Urothelium cell line (cell line): Measurements from ENCODE around the gene CCDC127.
A peak's percentile ranks its signal among the peaks of the same experiment; 100 is the strongest.
"Not testable (repeated sequence)": the region's sequence is repeated elsewhere in the genome, so short reads cannot be mapped to it uniquely, and the experiment has no call there.

ENCODE experiments used
- DNase-seq: peaks from one replicate; pipeline ENCODE4 v3.0.0; 2011; ENCODE audit warnings: low spot score, mixed read lengths
- FAIRE-seq: peaks from 2 replicates; lab custom pipeline; 2011; peaks lifted over from hg19 to GRCh38; lab: Jason Lieb, UNC

Gene CCDC127

DNA sequence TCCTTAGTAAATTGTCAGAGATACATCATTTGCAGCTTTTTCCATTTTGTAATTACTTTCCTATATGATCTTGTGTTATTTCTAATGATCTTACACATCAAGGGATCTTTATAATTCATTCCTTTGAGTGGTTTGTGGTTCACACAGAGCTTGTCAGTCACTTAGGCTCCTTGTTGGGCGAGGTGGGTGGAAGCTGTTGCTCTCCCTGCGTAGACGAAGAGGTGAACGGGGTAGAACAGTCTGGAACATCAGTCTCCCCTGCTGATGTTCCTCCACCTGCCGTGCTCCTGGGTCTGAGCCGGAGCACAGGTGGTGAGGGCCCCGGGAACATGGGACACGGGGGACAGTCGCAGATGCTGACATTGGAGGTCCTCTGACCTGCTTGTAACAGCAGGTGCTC, 17.6 kb upstream of the CCDC127 start:
- DNase-seq, FAIRE-seq: not testable (repeated sequence)

DNA sequence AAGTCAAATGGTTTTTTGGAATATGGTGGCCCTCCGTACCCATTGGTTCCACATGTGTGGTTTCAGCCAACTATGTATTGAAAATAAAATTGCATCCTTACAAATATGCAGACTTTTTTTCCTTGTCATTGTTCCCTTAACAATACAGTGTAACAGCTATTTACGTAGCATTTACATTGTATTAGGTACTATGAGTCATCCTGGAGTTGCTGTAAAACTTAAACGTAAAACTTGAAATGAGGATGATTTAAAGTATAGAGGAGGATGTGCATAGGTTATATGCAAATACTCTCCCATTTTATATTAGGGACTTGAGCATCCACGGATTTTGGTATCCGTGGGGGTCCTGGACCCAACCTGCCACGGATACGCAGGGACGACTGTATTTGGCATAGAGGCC, 16.5 kb upstream of the CCDC127 start:
- FAIRE-seq (no peak), DNase-seq (no peak)

DNA sequence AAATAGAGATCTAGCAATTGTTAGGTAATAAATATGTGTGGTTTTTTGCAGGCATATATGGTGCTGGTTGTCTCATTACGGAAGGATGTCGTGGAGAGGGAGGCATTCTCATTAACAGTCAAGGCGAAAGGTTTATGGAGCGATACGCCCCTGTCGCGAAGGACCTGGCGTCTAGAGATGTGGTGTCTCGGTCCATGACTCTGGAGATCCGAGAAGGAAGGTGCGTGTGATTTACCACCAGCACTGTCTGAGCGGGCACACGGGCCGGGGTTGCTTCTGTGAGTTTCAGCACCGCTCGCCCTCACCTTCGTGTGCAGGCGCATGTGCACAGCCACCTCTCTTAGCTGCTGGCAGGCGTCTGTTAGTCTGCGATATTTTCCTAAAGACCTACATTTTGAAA, 15.5 kb upstream of the CCDC127 start:
- not testable (repeated sequence) for FAIRE-seq, DNase-seq

DNA sequence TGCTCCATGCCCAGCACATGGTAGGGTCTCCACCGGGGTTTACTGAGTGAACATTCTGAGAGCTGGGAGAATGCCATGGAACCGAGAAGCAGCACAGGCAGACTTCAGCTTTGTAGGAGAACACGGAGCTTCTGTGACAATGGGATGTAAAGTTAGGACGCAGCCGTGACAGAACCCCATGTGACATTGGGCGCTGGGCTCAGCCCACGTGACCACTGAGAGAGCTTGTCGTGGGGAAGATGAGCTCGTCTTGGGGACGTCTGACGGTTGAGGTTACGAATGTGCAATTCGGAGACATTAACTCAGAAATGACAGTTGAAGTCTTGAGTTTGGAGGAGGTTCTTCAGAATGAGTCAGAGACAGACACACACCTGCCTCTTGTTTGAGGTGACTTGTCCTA, 13.7 kb upstream of the CCDC127 start:
- no peak for FAIRE-seq
- DNase-seq, result no peak

DNA sequence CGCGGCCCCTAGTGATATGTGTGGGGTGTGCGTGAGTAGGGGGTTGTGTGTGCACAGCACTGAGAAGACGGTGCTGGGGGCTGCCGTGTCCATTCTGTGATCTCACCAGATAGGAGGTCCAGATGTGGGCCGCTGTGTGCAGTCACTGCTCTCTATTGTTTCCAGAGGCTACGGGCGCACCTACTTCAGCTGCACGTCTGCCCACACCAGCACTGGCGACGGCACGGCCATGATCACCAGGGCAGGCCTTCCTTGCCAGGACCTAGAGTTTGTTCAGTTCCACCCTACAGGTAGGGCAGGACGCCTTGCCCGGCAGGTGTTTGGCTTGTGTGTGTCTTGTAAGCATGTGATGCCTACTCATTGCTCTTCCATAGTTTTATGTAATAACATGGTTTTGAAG, 12.8 kb upstream of the CCDC127 start:
- FAIRE-seq, result no peak
- DNase-seq, result no peak

DNA sequence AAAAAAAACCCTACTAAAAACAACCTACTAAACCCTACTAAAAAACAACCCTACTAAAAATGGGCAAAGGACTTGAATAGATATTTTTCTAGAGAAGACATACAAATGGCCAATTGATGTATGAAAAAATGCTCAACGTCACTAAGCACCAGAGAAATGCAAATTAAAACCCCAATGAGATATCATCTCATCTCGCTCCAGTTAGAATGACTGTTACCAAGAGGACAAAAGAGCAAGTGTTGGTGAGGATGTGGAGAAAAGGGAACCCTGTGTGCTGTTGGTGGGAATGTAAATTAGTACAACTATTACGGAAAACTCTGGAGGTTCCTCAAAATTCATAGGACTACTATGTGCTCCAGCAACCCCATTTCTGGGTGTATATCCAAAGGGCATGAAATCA, 10.9 kb upstream of the CCDC127 start:
- DNase-seq (no peak), FAIRE-seq (no peak)

DNA sequence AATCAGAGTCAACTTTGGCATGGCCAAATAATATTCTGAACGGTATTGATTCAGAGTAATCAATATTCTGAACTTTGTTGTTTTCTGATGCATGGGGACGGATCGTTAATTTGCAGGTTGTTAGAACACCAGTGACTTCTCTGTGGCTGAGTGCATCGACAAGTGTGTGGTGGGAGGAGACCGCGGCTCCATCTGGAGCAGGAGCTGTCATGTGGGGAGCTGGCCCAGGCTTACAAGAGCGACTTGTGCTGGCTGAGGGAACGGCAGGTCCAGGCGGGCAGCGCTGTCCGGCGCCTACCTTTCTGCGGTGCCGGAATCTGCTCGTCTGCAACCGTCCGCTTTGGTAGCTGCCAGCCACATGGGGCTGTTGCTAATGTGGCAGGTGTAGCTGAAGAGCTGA, 9.4 kb upstream of the CCDC127 start:
- not testable (repeated sequence) for FAIRE-seq

DNA sequence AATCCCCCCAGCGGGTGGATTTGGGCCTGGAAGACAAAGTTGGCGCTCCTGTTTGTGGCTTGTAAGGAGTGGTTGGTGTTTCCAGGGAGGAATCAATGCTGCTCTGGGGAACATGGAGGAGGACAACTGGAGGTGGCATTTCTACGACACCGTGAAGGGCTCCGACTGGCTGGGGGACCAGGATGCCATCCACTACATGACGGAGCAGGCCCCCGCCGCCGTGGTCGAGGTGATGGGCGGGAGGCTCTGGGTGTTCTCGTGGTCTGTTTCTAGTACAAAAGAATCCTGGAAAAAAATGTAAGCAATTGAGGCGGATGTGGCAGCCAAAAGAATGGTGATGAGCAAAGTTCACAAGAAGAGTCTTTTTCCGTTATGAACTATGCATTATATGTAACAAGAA, 7.4 kb upstream of the CCDC127 start:
- FAIRE-seq (no peak), DNase-seq (no peak)

More for the DNA sequence above, 9.4 kb upstream of the CCDC127 start:
- DNase-seq, result not testable (repeated sequence)

DNA sequence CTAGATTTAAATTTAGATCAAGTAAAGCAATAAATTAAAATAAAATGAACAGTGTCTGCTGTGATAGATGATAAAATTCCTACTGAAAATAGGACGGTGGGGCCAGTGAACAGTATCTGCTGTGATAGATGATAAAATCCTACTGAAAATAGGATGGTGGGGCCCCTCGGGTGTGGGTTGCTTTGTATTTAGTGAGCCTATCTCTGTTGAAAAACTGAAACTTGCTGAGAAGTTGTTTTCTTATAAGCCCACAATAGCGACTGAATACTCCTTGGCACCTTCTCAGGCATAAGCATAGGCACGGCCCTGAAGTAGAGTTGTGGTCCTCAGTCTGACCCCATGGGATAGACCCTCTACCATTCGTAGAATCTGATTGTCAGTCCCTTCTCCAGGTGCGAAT, 5.8 kb upstream of the CCDC127 start:
- DNase-seq, result no peak
- no peak for FAIRE-seq

DNA sequence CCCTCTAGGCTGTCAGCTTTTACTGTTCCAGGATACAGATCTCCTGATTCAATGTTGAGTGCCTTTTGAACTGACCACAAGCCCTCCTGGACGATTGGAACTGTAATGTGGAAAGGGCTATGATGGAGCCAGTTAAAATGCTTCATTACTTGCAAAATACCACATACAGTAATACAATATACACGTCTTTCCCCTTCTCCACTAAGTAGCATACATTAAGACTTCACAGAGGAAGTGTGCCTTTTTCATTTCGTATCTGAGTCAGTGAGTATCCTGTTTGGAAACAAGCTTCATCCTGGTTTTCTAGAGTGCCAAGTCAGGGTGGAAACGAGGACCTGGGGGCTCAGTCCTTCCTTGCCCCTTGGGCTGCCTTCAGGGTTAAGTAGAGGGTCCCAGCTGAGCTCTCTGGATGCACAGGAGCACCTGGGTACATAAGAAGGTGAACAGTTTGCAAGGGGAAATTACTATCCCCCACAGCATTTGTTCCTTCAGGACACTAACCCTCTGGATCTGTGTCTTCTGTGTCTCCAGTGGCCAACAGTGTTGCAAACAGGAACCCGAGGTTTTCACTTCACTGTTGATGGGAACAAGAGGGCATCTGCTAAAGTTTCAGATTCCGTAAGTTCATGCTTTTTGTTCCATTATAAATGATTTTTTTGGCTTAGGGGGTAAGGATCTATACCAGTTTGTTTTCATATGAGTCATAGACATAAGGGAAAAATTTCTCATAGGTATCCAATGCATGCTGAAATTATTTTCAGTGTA, 5.2 kb upstream of the CCDC127 start:
- FAIRE-seq, DNase-seq: not testable (repeated sequence)

DNA sequence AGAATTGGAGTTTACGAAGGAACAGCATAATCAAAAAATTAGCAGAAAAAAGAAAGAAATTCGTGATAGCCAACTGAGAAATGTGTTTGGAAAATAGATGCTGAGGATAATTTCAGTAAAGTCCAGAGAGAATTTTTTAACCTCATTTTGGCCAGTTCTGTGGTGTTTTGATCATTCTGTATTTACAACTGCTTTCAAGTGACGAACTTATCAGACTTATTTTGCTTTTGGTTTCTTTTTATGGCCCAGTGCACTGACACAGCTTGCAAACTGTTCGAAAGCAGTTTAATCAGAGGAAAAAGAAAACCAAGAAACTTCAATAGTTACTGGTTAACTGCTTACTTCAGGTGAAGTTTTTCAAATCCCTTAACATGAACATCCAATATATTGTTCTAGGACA, 2.0 kb upstream of the CCDC127 start:
- FAIRE-seq (no peak), DNase-seq (no peak)

DNA sequence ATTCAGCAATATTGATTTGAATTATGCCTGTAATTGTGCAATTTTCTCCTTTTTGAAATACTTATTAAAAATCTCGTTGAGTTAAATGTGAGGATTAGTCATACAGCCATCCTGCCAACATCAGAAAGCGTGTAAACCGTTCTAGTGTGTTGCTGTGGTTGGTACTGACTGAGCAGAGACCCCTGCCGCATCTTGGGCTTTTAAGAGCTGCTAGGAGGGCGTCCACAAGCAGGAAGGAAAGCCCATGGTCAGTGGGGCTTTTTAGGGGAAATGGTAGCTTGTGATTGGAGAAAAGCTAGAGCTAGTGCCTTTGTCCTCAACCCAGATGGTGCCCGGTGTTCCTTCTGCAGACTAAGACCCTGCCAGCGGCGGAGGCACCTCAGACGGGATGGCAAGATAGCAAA, 1.5 kb upstream of the CCDC127 start:
- DNase-seq (no peak), FAIRE-seq (no peak)

DNA sequence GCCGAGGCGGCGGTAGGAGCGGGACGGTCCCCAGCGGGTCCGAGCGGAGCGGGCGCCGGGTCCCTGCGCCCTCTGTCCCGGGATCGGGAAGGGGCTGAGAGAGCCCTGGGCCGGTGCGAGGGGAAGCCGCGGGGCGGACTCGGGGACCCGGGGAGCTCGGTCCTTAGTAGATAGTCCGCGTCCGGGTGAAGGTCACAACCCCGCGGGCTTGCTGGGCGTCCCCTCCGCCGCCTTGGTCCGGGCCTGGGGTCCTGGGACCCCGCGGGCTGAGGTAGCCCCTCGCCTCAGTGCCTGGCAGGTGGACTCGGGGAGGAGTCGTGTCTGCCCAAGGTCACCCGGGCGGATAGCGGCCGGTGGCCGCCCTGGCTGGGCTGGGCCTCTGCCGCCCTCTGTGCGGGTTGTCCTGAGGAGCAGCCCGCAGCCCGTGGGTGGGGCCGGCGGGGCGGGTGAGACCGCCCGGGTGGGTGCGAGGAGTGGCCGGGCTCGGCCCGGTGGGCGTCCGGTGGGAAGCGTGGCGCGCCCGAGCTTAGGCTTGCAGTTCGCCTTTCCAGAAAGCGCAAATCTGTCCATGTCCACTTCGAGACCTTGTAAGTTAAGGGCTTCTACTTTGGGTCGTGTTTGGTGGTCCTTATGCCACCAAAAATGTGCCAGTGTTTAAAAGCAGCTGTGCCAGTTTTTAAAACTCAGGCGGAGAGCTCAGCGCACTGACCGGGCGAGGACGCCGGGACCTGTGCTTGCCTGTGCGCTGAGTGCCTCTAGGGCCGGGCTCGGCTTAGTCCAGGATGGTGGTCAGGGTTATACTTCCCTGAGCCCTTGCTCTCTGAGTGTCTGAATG, 721 bp upstream of the CCDC127 start:
- DNase-seq (no peak), FAIRE-seq (no peak)

DNA sequence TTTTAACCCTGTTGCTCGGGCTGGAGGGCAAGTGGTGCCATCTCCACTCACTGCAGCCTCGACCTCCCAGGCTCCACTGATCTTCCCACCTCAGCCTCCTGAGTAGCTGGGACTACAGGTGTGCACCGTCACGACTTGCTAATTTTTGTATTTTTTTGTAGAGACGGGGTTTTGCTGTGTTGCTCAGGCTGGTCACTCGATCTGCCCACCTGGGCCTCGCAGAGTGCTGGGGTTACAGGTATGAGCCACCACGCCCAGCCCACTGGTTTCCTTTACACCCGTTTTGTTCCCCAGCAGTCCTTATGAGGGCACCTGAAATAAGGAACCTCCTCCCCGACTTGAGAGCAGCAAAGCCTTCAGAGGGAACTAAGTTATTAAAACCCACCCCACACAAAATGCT, 1.9 kb downstream of the CCDC127 start:
- not testable (repeated sequence) for DNase-seq, FAIRE-seq

DNA sequence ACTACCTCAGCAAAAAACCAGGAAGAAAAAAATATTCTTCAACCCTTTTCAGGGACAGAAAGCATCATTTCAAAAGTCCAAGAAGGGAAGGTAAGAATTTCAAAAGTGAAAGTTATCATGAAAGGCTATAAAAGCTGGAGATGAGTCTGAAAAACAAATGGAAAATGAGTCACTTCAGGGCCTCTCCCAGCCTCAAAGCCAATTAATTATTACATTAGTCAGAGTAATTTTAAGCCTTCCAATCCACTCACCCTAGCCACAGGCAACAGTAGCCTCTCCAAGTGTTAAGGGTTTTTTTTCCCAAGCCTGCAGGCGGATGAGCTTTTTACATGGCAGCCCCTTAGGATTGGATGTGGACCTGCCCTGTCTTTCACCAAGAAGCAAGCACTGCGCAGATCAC, 2.7 kb downstream of the CCDC127 start:
- not testable (repeated sequence) for FAIRE-seq, DNase-seq

DNA sequence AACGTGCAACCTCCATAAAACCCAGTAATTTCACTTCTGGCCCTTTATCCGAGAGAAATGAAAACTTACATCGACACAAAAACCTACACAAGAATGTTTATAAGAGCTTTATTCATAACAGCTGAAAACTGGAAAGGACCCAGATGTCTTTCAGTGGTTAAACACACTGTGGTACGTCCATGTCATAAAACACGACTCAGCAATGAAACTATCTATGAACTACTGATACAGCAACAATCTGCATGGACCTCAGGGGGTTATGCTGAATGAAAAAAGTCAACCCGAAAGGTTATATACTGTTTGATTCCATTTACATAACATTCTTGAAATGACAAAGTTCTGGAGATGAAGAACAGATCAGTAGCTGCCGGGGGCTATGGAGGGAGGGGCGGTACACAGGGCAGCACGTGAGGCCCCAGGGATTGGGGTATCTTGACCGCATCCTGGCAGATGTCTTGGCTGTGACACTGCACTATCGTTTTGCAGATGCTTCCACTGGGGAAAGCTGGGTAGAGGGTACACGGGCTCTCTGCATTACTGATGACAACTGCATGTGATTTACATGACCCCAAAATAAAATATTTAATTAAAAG, 4.1 kb downstream of the CCDC127 start:
- no peak for FAIRE-seq

DNA sequence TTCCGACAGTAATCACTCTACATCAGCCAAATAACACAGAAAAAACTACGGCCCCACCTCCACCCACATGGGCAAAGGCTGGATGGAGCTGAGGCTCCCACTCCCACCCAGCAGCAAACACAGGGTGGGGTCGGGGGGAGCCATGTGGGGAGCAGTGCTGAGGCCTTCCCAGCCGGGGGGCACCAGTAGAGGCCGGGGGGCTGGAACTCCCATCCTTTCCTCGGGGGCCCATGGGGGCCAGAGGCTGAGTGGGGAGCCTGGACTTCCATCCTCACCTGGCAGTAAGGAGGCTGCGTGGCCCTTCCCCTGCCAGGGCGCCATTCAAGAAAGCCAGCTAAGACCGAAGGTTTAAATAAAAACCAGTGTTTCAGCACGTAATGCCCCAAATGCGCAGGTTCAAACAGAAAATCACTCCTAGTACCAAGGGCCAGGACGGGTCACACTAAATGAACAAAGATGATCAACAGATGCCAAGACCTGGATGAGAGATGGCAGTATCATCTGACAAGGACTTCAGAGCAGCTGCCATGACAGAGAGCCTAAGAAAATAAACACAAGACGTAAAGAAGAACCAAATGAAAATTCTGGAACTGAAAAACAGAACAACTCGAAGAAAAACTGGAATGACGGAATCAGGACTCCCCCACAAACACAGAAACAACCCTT, 9.4 kb downstream of the CCDC127 start:
- DNase-seq (no peak), FAIRE-seq (no peak)

More for the DNA sequence above, 4.1 kb downstream of the CCDC127 start:
- no peak for DNase-seq

DNA sequence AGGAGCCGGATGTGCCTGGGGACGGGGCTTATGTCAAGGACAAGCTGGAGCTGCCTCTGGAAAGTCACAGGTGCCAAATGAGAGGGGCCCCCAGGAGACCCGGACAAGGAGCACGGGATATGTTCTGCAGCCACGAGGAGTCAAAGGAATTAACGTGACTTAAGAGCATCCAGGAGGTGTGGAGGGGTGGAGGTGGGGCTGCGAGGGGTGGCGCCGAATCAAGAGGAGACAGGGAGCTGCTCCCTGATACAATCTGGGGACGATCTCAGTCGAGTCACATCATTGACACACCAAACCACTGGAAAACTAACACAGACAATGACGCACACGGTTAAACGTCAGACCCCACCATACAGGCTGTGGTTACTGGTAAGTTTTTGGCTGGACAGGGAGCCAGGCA, 10.4 kb downstream of the CCDC127 start:
- FAIRE-seq (no peak), DNase-seq (no peak)

DNA sequence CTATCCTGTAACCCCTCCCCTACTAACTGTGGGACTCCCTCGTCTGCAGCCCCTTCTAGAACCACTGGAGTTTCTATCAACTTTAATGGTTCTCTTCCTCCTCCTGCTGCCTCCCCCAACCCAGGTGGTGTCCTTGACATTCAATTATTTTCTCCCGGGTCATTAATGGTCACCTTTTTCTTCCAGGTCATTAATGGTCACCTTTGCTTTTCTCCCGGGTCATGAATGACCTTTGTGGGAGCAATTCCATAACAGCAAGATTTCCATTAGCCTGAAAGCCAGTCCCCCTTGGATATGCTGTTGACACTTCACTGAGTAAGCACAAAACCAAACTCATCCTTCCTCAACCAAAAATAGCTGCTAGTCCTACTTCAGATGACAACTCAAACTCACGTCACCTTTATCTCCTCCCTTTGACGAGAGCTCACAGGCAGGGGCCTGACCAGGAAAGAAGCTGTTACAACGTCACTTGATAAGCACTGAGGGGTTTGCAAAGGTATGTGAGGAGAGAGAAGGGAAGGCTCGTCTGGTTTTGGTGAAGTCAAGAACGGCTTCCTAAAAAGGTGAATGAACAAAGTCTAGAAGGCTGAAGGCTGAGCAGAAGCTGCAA, 10.9 kb downstream of the CCDC127 start:
- FAIRE-seq, result no peak
- DNase-seq, result no peak

DNA sequence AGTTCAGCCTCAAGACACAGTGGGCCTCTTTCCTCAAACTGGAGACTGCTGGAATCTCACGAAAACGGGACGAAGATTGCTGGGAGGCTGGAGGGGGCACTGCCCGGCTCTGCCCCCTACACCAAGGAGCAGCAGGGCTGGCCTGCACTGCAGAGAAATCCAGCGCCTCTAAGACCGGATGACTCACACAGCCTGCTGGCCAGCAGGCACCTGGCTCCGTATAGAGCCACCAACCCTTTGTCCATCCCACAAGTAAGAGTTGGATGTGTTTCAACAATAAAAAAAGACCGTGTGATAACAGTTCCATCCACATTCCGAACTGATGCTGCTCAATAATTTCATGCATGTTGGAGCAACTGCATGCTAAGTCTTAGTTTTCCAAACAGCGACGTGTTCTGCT, 11.5 kb downstream of the CCDC127 start:
- FAIRE-seq (no peak), DNase-seq (peak; percentile 12)
